Lower leg skin (tissue), 4 donors: ENCODE measurements around the gene LAMA4. TPM values are rescaled to one million over a fixed set of nuclear protein-coding genes. Genes with fewer than 3 reads are reported as not detected.

Experiments
- DNase-seq, 2 donors: peaks; one replicate each; pipeline ENCODE4 v3.0.0-alpha.2; 2019; ENCODE audit warnings: low spot score in 2 of 2
- H3K4me3 ChIP-seq: fragments of 200-600 bp; sonication (generic); 2 replicates; pipeline ENCODE4 v1.5.1; 2017; ENCODE audit warnings: mild to moderate bottlenecking, low read depth; ENCODE audit not compliant: poor library complexity, severe bottlenecking
- CTCF ChIP-seq, 3 donors: fragments of 450-650 bp; IDR thresholded peaks; one replicate each; pipeline ENCODE4 v1.5.1; 2016; ENCODE audit warnings: antibody characterized with exemption in 3 of 3, mild to moderate bottlenecking in 3 of 3, moderate library complexity in 2 of 3
- POLR2A ChIP-seq, 2 donors: fragments of 450-650 bp; IDR thresholded peaks; one replicate each; pipeline ENCODE4 v1.6.1; 2016 to 2017; ENCODE audit warnings: antibody characterized with exemption in 2 of 2, mild to moderate bottlenecking in 1 of 2, moderate library complexity in 1 of 2
- WGBS, 2 donors: methylation state at CpG; one replicate each; pipeline ENCODE4 v1.1.5; 2018; 5-methylcytosine and 5-hydroxymethylcytosine counted together
- intact Hi-C: fragments of 100-400 bp; cut with DNase I; formaldehyde crosslinking; loops from one replicate; pipeline ENCODE4 v1.15.0; 2023; ENCODE audit warnings: low total_unique reads
- total RNA-seq, 4 donors: library from RNA; depleted of rRNA; stranded (reverse); fragments of >200 nt; gene quantifications; one replicate each; pipeline ENCODE4 v1.1.0, GENCODE V29; 2016

LAMA4 gene
- total RNA-seq, 4 donors from 2014 or later: 11.0 to 18.7 (median 17.4) TPM

- DNase-seq: no peak
- TF ChIP-seq CTCF (IDR thresholded peaks at IDR 0.05): no peak
- no peak for TF ChIP-seq POLR2A (IDR thresholded peaks at IDR 0.05)
- H3K4me3 ChIP-seq: no peak overlapping the region
- intact Hi-C loops: no loop called here
Measured at GRCh38 chr6:112241820-112242429, 12.4 kb downstream of the LAMA4 start.

GRCh38 chr6:112237595-112237994 lies 16.8 kb downstream of the LAMA4 start:
- no peak for DNase-seq
- TF ChIP-seq CTCF (IDR thresholded peaks at IDR 0.05) (no peak), POLR2A (IDR thresholded peaks at IDR 0.05) (no peak)
- intact Hi-C loops: no loop called here
- 34 to 38% methylated on average over 3 of the region's 3 CpGs for WGBS, 2 donors
- no peak overlapping the region for H3K4me3 ChIP-seq

- intact Hi-C loops: no loop called here
- TF ChIP-seq CTCF (IDR thresholded peaks at IDR 0.05) (no peak), POLR2A (IDR thresholded peaks at IDR 0.05) (no peak)
- DNase-seq: no peak
- H3K4me3 ChIP-seq: no peak overlapping the region
- WGBS, 2 donors: 70 to 72% methylated on average over 4 of the region's 4 CpGs
Measured at GRCh38 chr6:112237066-112237465, 17.3 kb downstream of the LAMA4 start.

- 64 to 80% methylated on average over 5 of the region's 5 CpGs for WGBS, 2 donors
- TF ChIP-seq CTCF (IDR thresholded peaks at IDR 0.05): no peak
- no peak for TF ChIP-seq POLR2A (IDR thresholded peaks at IDR 0.05)
- no peak for DNase-seq
- intact Hi-C loops: no loop called here
- no peak overlapping the region for H3K4me3 ChIP-seq
Measured at GRCh38 chr6:112235956-112236355, 18.4 kb downstream of the LAMA4 start.

- WGBS, 2 donors: 27 to 30% methylated on average over 5 of the region's 5 CpGs
- DNase-seq: no peak
- TF ChIP-seq CTCF (IDR thresholded peaks at IDR 0.05) (no peak), POLR2A (IDR thresholded peaks at IDR 0.05) (no peak)
- H3K4me3 ChIP-seq: no peak overlapping the region
- intact Hi-C loops: no loop called here
Measured at GRCh38 chr6:112234601-112235000, 19.8 kb downstream of the LAMA4 start.

- DNase-seq: no peak
- H3K4me3 ChIP-seq: no peak overlapping the region
- TF ChIP-seq POLR2A (IDR thresholded peaks at IDR 0.05): no peak
- TF ChIP-seq CTCF (IDR thresholded peaks at IDR 0.05): no peak
- 21 to 29% methylated on average over 3 of the region's 3 CpGs for WGBS, 2 donors
- intact Hi-C loops: no loop called here
Measured at GRCh38 chr6:112233847-112234246, 20.5 kb downstream of the LAMA4 start.
